GM19372 (cell line): Measurements from ENCODE around the gene PLA2G1B.

Experiments used
- ATAC-seq: cut with Tn5 transposase; IDR thresholded peaks from one replicate; pipeline ENCODE4 v1.9.1; 2021; ENCODE audit warnings: mild to moderate bottlenecking, low read depth, moderate library complexity; ENCODE audit not compliant: unreplicated experiment

The PLA2G1B gene

GRCh38 chr12:120332523-120332922 is 4.9 kb upstream of the PLA2G1B start:
- no peak for ATAC-seq

GRCh38 chr12:120332041-120332440 is 4.5 kb upstream of the PLA2G1B start:
- no peak for ATAC-seq

DNA sequence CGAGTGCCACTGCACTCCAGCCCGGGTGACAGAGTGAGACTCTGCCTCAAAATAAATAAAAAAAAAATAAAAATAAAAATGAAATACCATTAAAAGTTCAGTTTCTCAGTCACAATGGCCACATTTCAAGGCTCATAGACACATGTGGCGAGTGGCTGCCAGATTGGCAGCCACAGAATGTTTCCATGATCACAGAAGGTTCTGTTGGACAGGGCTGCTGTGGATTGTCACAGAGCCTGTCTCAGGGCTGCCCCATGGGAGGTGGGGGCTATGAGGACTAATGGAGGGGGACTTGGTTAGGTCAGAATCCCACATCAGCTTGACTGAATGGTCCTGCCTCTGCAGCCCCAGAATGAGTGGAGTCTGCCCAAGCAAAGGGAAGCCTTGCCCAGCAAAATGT is 3.8 kb upstream of the PLA2G1B start:
- no peak for ATAC-seq

GRCh38 chr12:120328228-120328627 is 649 bp upstream of the PLA2G1B start:
- ATAC-seq: no peak

GRCh38 chr12:120324841-120325417 is 2.6 kb downstream of the PLA2G1B start:
- no peak for ATAC-seq

DNA sequence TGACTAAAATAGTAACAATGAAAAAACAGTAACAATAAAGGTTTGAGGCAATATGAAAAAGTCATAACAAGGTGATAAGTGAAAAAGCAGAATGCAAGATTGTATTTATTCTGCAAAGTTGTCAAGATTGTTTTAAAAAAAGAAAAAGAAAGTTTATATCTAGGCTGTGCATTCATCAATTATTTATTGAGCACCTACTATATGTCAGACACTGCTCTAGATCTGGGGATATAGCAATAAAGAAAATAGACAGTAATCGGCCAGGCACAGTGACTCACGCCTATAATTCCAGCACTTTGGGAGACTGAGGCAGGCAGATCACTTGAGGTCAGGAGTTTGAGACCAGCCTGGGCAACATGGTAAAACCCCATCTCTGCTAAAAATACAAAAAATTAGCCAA is 3.8 kb downstream of the PLA2G1B start:
- no peak for ATAC-seq

DNA sequence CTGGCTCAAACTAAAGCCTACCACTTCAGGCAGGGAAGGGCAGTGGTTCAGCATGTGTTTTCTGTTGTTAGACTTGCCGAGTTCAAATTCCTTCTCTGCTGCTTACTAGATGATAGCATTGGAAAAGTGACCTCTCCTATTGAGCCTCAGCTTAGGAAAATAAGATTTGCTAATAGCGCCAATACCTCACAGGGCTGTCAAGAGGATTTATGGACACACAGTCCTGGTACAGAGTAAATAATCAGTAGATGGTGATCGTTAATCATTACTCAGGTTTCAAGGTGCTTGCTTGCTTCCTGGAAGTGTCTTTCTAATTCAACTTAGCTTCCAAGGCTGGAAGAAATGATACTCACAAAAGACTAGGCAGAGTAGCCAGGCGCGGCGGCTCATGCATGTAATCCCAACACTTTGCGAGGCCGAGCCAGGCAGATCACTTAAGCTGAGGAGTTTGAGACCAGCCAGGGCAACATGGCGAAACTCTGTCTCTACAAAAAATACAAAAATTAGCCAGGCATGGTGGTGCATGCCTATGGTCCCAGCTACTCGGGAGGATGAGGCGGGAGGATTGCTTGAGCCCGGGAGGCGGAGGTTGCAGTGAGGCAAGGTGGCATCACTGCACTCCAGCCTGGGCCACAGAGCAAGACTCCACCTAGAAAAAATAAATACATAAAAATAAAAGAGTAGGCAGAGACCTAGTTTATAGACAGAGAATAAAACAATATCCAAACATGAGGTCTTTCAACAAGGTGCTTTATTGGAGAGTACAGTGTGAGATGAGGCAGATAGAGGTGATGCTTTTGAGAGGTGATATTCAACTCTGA is 6.0 kb downstream of the PLA2G1B start:
- no peak for ATAC-seq

- ATAC-seq: peak; percentile 99
These were observed 10.1 kb downstream of the PLA2G1B start for GRCh38 chr12:120317224-120318105.

DNA sequence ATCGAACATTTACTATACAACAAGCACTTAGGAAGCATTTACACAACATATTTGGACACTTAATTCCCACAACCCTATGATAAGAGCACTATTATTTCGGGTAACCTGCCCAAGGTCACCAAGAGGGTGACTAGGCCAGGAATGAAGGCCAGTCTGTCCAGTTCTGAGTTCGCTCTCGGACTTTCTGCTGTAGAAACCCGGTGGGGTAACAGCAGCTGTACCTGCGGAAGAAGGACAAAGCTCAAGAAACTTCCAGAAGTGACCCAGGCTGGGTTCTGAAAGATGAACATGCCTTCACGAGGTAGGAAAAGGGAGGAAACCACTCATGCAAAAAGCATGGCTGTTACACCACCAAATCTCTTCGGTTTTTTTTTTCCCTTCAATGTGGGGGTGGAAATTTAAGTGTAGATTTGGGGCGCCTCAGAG is 10.8 kb downstream of the PLA2G1B start:
- ATAC-seq: no peak

- ATAC-seq: no peak
These were observed 13.4 kb downstream of the PLA2G1B start for GRCh38 chr12:120314220-120314619.

GRCh38 chr12:120301962-120302815 is 25.4 kb downstream of the PLA2G1B start, which contains the start of gene SIRT4:
Gene SIRT4 (plus strand): TSS chr12:120302321. CDS start chr12:120303562, 1,241 bp downstream.
- peak; percentile 98 for ATAC-seq

GRCh38 chr12:120292661-120293531 is 34.7 kb downstream of the PLA2G1B start, which contains the start of gene RNU4-1:
Gene RNU4-1 (minus strand): TSS chr12:120293237.
- ATAC-seq: peak; percentile 47

GRCh38 chr12:120292411-120292660 is 35.2 kb downstream of the PLA2G1B start:
- ATAC-seq: peak; percentile 9

- ATAC-seq: no peak
These were observed 36.8 kb downstream of the PLA2G1B start for GRCh38 chr12:120290609-120291305.

GRCh38 chr12:120287491-120287890 is 40.1 kb downstream of the PLA2G1B start:
- no peak for ATAC-seq

GRCh38 chr12:120286768-120287490 is 40.6 kb downstream of the PLA2G1B start:
- no peak for ATAC-seq

DNA sequence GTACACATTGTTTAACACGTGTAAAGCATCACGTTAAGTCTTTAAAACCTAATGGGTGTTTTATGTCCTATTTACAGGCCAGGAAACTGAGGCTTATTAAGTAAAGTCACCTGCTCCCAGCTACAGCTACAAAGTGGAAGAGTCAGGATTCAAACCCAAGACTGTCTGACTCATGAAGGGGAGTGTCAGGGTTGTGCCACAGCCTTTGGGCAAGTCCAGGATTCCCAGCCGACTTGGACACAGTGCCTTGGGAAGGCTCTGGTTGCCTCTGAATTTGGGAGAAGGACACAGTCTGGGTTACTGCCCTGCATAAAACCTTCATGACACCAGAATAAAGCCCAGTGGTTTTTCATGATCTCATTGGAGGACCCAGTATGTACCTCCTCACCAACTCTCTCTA is 43.2 kb downstream of the PLA2G1B start:
- ATAC-seq: no peak

GRCh38 chr12:120283318-120283717 is 44.3 kb downstream of the PLA2G1B start:
- ATAC-seq: no peak
